Heart left ventricle (tissue), 13 donors: Measurements from ENCODE around the gene CEP19.

Experiments used
- CTCF ChIP-seq, 12 donors: fragments of 200-600 bp; sonication (generic) in 4 of 12; IDR thresholded peaks; one replicate each; pipeline versions ENCODE4 v1.5.0 to v1.8.0; 2018 to 2022; ENCODE audit warnings: antibody characterized with exemption in 12 of 12, mild to moderate bottlenecking in 5 of 12
- POLR2A ChIP-seq, 2 donors: fragments of 450-650 bp; IDR thresholded peaks; one replicate each; pipeline ENCODE4 v1.6.1; 2017; ENCODE audit warnings: antibody characterized with exemption in 2 of 2, mild to moderate bottlenecking in 2 of 2, moderate library complexity in 2 of 2
- donor health status: ischemic (EF 13 %, LVEDD 7.1; RV severe dilation, severe dysfunction).
- donor health status: DM: no; HTN: yes; CAD: no.
- donor health status: DM: no; HTN: no; CAD: no.
- donor health status: ischemic (EF 25% LVEDD 6.9; RV normal size, moderate dysfunction).
- donor health status: ischemic (EF 25% LVEDD 5.7; RV mildly dilated, moderate dysfunction).
- donor health status: ischemic (EF 35%, LVEDD 5.7; RV mildly dilated, moderate dysfunction).
- donor health status: nonischemic (EF 11% LVEDD 7.7; RV severe dilation, severe dysfunction).
- donor health status: DM: yes; HTN: yes; CAD: no.
- donor health status: PGD.
- donor health status: ischemic (EF 29% LVEDD 5.4; RV normal size, mild dysfunction).
- donor health status: nonischemic (EF 23%, LVEDD 6.1; RV moderate dilation, normal function).

- TF ChIP-seq CTCF (IDR thresholded peaks at IDR 0.05) = no peak
- no peak for TF ChIP-seq POLR2A (IDR thresholded peaks at IDR 0.05)
Measured at GRCh38 chr3:196661400-196661799, 50.6 kb downstream of the CEP19 start.
